Nephron progenitor cell (in vitro differentiated cells): ENCODE results near the gene CCDC148.

ENCODE experiments used
- DNase-seq: peaks from one replicate; pipeline ENCODE4 v3.0.0; 2021
- H3K27ac Mint-ChIP-seq: 2 replicates; pipeline ENCODE4 v1.8.0; 2021; ENCODE audit warnings: mild to moderate bottlenecking, moderate library complexity, mixed read lengths
- H3K27me3 Mint-ChIP-seq: 2 replicates; pipeline ENCODE4 v1.8.0; 2021; ENCODE audit warnings: mild to moderate bottlenecking, low read depth, mixed read lengths; ENCODE audit not compliant: poor library complexity
- H3K36me3 Mint-ChIP-seq: 2 replicates; pipeline ENCODE4 v1.8.0; 2021; ENCODE audit warnings: low read depth, mixed read lengths
- H3K4me1 Mint-ChIP-seq: 2 replicates; pipeline ENCODE4 v1.8.0; 2021; ENCODE audit warnings: mixed read lengths
- H3K4me3 Mint-ChIP-seq: 2 replicates; pipeline ENCODE4 v1.8.0; 2021; ENCODE audit warnings: mild to moderate bottlenecking, moderate library complexity, mixed read lengths
- H3K9me3 Mint-ChIP-seq: 2 replicates; pipeline ENCODE4 v1.8.0; 2021; ENCODE audit warnings: mild to moderate bottlenecking, moderate library complexity, mixed read lengths
- TF ChIP-seq, protein P1 (sequence below): fragments of 200-600 bp; sonication (generic); IDR thresholded peaks from 2 replicates; pipeline ENCODE4 v1.5.0; 2021; ENCODE audit warnings: antibody characterized with exemption

CCDC148 gene

DNA sequence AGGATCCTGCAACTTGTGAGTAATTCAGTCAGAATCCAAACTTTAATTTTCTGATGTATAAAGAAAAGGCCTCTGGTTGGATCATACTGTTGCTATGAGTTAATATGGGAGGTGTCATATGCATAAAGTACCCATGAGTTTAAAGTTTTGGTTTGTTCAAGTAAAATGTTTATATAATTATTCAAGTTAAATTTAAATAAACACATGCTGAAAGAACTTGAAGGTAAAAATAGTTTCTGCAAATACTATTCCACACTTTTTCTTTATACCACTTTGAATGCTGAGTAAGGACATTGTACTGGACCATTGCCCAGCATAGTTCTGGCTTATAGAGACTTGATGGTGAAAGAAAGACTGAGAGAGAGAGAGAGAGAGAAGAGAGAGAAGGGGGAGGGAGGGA, 30.9 kb upstream of the CCDC148 start:
- TF ChIP-seq, protein P1, sequence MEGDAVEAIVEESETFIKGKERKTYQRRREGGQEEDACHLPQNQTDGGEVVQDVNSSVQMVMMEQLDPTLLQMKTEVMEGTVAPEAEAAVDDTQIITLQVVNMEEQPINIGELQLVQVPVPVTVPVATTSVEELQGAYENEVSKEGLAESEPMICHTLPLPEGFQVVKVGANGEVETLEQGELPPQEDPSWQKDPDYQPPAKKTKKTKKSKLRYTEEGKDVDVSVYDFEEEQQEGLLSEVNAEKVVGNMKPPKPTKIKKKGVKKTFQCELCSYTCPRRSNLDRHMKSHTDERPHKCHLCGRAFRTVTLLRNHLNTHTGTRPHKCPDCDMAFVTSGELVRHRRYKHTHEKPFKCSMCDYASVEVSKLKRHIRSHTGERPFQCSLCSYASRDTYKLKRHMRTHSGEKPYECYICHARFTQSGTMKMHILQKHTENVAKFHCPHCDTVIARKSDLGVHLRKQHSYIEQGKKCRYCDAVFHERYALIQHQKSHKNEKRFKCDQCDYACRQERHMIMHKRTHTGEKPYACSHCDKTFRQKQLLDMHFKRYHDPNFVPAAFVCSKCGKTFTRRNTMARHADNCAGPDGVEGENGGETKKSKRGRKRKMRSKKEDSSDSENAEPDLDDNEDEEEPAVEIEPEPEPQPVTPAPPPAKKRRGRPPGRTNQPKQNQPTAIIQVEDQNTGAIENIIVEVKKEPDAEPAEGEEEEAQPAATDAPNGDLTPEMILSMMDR, result no peak
- H3K4me1 Mint-ChIP-seq, result peaks cover 63% of the 10 kb centered on the region
- no peak overlapping the region for H3K27ac Mint-ChIP-seq
- H3K36me3 Mint-ChIP-seq, result peaks cover 17% of the 10 kb centered on the region
- no peak for DNase-seq
- peaks cover 8% of the 10 kb centered on the region for H3K9me3 Mint-ChIP-seq
- H3K27me3 Mint-ChIP-seq, result no peaks in the 10 kb centered on the region
- H3K4me3 Mint-ChIP-seq, result no peak overlapping the region

DNA sequence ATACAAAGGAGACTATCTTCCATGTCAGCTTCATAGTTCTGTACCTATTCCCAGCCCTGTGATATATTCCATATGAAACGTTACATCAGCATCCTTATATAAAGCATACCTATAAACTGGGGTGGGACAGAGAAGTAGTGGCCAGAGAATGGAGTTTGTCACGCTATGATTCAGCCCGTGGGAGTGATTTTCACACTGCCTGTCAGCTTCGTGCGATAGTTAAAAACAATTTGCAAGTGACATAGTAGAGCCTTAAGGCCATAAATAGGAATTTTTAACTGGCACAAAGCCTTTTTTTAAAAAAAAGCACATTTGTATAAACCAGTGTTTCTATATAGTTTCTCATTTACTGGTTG, 30.4 kb upstream of the CCDC148 start:
- TF ChIP-seq, protein P1, result no peak
- no peak for DNase-seq
- peaks cover 8% of the 10 kb centered on the region for H3K9me3 Mint-ChIP-seq
- no peak overlapping the region for H3K27ac Mint-ChIP-seq
- no peaks in the 10 kb centered on the region for H3K27me3 Mint-ChIP-seq
- H3K4me1 Mint-ChIP-seq, result peaks cover 58% of the 10 kb centered on the region
- peaks cover 22% of the 10 kb centered on the region for H3K36me3 Mint-ChIP-seq
- H3K4me3 Mint-ChIP-seq, result no peak overlapping the region

DNA sequence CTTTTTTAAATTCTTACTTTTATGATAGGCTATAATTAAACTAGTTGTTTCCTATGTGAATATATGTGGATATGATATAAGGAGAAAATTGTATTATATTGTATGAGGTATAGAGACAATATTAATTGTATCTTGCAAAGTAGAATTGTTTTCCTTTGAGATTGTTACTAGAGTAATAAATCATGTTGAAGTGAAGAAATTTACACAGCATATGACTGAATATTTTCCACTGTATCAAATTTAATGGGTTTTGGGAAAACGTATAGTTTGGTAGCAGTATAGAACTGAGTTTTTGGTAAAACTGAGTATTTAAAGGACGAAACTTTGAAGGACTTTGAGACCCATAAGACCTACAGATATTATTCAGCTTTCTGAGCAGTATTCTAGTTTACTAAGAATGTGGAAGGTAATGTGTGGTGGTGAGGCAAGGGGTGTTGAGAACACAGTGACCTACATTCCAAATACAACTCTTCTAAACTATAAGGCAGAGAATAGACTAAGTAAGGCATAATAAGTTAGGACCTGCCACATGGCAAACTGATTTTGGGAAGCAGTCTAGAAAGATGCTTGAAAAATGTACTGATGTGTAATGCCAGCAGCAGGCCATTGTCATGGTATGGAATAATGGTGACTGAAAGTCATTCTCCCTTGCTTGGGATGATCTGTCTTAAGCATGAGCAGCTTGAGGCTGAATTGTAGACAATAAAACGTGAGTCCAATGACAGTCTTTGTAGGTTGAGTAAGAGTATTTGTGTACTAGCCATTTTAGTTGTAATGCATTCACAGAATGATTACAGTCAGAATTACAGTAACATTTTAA, 29.8 kb upstream of the CCDC148 start:
- H3K27ac Mint-ChIP-seq, result peak overlapping the region; percentile 15
- peaks cover 53% of the 10 kb centered on the region for H3K4me1 Mint-ChIP-seq
- H3K36me3 Mint-ChIP-seq, result peaks cover 26% of the 10 kb centered on the region
- no peak overlapping the region for H3K4me3 Mint-ChIP-seq
- no peak for DNase-seq
- TF ChIP-seq, protein P1, result no peak
- peaks cover 8% of the 10 kb centered on the region for H3K9me3 Mint-ChIP-seq
- no peaks in the 10 kb centered on the region for H3K27me3 Mint-ChIP-seq

DNA sequence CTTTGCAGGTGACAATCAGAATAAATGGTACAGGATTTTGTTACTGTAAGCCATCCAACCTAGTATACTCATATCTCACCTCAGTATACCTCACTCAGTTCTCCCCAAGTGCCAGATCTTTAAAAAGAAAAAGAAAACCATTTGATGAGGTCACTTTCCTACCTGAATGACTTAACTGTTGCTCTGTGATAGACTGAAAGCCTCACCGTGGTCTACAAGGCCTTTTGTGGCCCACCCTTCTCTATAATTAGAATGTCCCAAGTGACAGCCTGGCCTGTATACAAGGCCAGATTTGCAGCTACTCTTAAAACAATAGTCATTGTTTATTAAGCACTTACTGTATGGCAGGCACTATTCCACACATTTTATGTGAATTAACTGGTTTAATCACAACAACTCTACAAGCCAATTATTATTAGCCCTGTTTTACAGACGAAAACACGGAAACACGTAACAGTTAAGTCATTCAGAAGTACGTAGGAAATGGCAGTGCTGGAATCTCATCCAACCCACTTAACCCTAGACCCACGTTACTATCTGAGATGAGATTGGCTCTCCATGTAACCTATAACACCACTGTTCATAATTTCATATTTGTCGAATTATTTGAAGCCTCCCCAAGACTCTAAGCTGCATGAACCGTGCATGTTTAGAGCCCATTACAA, 28.5 kb upstream of the CCDC148 start:
- Mint-ChIP-seq H3K36me3 (peaks cover 35% of the 10 kb centered on the region), H3K4me3 (no peak overlapping the region), H3K27ac (no peak overlapping the region), H3K27me3 (no peaks in the 10 kb centered on the region), H3K9me3 (peaks cover 8% of the 10 kb centered on the region), H3K4me1 (peaks cover 40% of the 10 kb centered on the region)
- no peak for DNase-seq
- TF ChIP-seq, protein P1, result no peak

DNA sequence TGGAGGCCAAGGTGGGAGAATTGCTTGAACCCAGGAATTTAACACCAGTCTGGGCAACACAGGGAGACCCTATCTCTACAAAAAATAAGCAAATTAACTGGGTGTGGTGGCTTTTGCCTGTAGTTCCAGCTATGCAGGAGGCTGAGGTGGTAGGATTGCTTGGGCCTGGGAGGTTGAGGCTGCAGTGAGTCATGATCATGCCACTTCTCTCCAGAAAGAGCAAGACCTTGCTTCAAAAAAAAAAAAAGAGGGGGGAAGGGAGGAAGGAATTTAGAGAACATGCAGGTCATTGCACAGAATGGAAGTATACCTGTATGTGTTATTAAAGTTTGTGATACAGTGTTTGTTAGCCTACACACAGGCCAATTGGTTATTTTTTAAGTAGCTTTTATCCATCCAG, 26.0 kb upstream of the CCDC148 start:
- peak overlapping the region; percentile 24 for H3K27ac Mint-ChIP-seq
- H3K9me3 Mint-ChIP-seq, result peaks cover 8% of the 10 kb centered on the region
- DNase-seq, result no peak
- no peaks in the 10 kb centered on the region for H3K27me3 Mint-ChIP-seq
- TF ChIP-seq, protein P1, result no peak
- H3K36me3 Mint-ChIP-seq, result peaks cover 40% of the 10 kb centered on the region
- no peak overlapping the region for H3K4me3 Mint-ChIP-seq
- H3K4me1 Mint-ChIP-seq, result peaks cover 15% of the 10 kb centered on the region
